HCT116 (cell line): ENCODE measurements around the gene CAPSL. TPM values are rescaled to one million over a fixed set of nuclear protein-coding genes. Genes with fewer than 3 reads are reported as not detected.

Source experiments
- ATAC-seq: fragments of 200-7000 bp; cut with Tn5 transposase; 2 replicates; pipeline ENCODE4 v1.9.1; 2020; ENCODE audit warnings: mild to moderate bottlenecking, moderate library complexity
- BruUV-seq: library from RNA; stranded (reverse); fragments of 400-500 nt; replicated peaks from 2 replicates; lab custom pipeline; 2021; lab: Mats Ljungman, UMichigan
- CTCF ChIA-PET: fragments of 300-600 bp; sonication (Branson Sonifier 250); formaldehyde crosslinking; loops from one replicate; lab custom pipeline; 2021; ENCODE audit warnings: antibody characterized with exemption; lab: Charles Lee
- POLR2A ChIA-PET: fragments of 300-600, 350-600 bp; sonication (Branson Sonifier 250); formaldehyde crosslinking; loops from one replicate; lab custom pipeline; 2021; ENCODE audit warnings: antibody characterized with exemption; lab: Charles Lee
- RAD21 ChIA-PET, 2 experiments: fragments of 300-600 bp; sonication (Branson Sonifier 250); formaldehyde crosslinking; loops; one replicate each; lab custom pipeline; 2023; ENCODE audit warnings: low total read pairs in 2 of 2; ENCODE audit not compliant: uncharacterized antibody in 2 of 2, unreplicated experiment in 2 of 2, low non-redundant PET in 1 of 2; lab: Charles Lee
- DNase-seq: peaks from one replicate; pipeline ENCODE4 v3.0.0-alpha.2; 2010; ENCODE audit warnings: low read depth, low spot score
- H2AFZ ChIP-seq: fragments of 200-600 bp; shearing (Covaris generic), sonication (generic); 2 replicates; pipeline ENCODE4 v1.6.1; 2017; ENCODE audit warnings: low read depth, mixed run types, mixed read lengths, antibody characterized with exemption, low read length; ENCODE audit not compliant: poor library complexity, severe bottlenecking
- H3K27ac ChIP-seq: 2 replicates; pipeline ENCODE4 v1.5.1; 2012; ENCODE audit warnings: low read depth, low read length
- H3K27me3 ChIP-seq: fragments of 200-600 bp; sonication (generic); 2 replicates; pipeline ENCODE4 v1.6.1; 2016; ENCODE audit warnings: mixed run types, low read length, mixed read lengths; ENCODE audit not compliant: insufficient read depth
- H3K36me3 ChIP-seq, 2 experiments: fragments of 200-500 bp in 1 of 2; fragments of 200-600 bp in 1 of 2; sonication (Bioruptor generic) in 1 of 2; sonication (generic) in 1 of 2; 2 replicates each; pipeline versions ENCODE4 v1.5.1 to v1.6.1; 2014 to 2016; ENCODE audit warnings: low read length in 2 of 2, inconsistent platforms in 1 of 2, mixed read lengths in 1 of 2, mixed run types in 1 of 2; ENCODE audit not compliant: insufficient read depth in 2 of 2, control insufficient read depth in 1 of 2
- H3K4me1 ChIP-seq, 2 experiments: fragments of 200-600 bp in 1 of 2; sonication (generic) in 1 of 2; 2 replicates each; pipeline versions ENCODE4 v1.5.1 to v1.6.1; 2012 to 2017; ENCODE audit warnings: low read length in 2 of 2, inconsistent platforms in 1 of 2, mild to moderate bottlenecking in 1 of 2, mixed read lengths in 1 of 2, mixed run types in 1 of 2, moderate library complexity in 1 of 2; ENCODE audit not compliant: insufficient read depth in 2 of 2, control insufficient read depth in 1 of 2
- H3K4me2 ChIP-seq: fragments of 200-600 bp; sonication (generic); 2 replicates; pipeline ENCODE4 v1.6.1; 2017; ENCODE audit warnings: mixed run types, low read length, mixed read lengths
- H3K4me3 ChIP-seq, 2 experiments: fragments of 200-600 bp in 1 of 2; sonication (generic) in 1 of 2; replicated peaks in 1 of 2; 2 replicates each; pipeline ENCODE4 v1.5.1; 2011 to 2016; ENCODE audit warnings: low read length in 2 of 2, control low read depth in 1 of 2, low read depth in 1 of 2, mild to moderate bottlenecking in 1 of 2, mixed read lengths in 1 of 2, mixed run types in 1 of 2
- H3K79me2 ChIP-seq: fragments of 200-600 bp; sonication (generic); 2 replicates; pipeline ENCODE4 v1.6.1; 2017; ENCODE audit warnings: mild to moderate bottlenecking, mixed run types, low read length, moderate library complexity, mixed read lengths; ENCODE audit not compliant: insufficient read depth
- H3K9ac ChIP-seq: fragments of 200-600 bp; sonication (generic); 2 replicates; pipeline ENCODE4 v1.6.1; 2016; ENCODE audit warnings: low read length, mixed read lengths
- H3K9me2 ChIP-seq: fragments of 200-600 bp; sonication (generic), shearing (Covaris generic); 2 replicates; pipeline ENCODE4 v1.6.1; 2017; ENCODE audit warnings: mixed run types, mild to moderate bottlenecking, moderate library complexity; ENCODE audit not compliant: insufficient read depth
- H3K9me3 ChIP-seq, 2 experiments: fragments of 200-500 bp in 1 of 2; fragments of 200-600 bp in 1 of 2; sonication (Bioruptor generic) in 1 of 2; sonication (generic) in 1 of 2; 2 replicates each; pipeline ENCODE4 v1.6.1; 2014 to 2017; ENCODE audit warnings: low read length in 2 of 2, mixed read lengths in 2 of 2, inconsistent platforms in 1 of 2, low read depth in 1 of 2, mild to moderate bottlenecking in 1 of 2, mixed run types in 1 of 2, moderate library complexity in 1 of 2; ENCODE audit not compliant: control insufficient read depth in 1 of 2, insufficient read depth in 1 of 2
- H4K20me1 ChIP-seq: fragments of 200-600 bp; sonication (generic), shearing (Covaris generic); 2 replicates; pipeline ENCODE4 v1.6.1; 2017; ENCODE audit warnings: mixed run types, mild to moderate bottlenecking, moderate library complexity; ENCODE audit not compliant: insufficient read depth
- CTCF ChIP-seq, 3 experiments: fragments of 200-600 bp in 1 of 3; sonication (generic) in 1 of 3; IDR thresholded peaks in 2 of 3; conservative IDR thresholded peaks in 1 of 3; 2 replicates each; pipeline ENCODE4 v1.5.1; 2012 to 2017; ENCODE audit warnings: low read depth in 2 of 3, low read length in 2 of 3, antibody characterized with exemption in 1 of 3, borderline replicate concordance in 1 of 3, control low read depth in 1 of 3, mild to moderate bottlenecking in 1 of 3, mixed read lengths in 1 of 3, mixed run types in 1 of 3, moderate library complexity in 1 of 3; ENCODE audit not compliant: insufficient read depth in 1 of 3
- EGR1 ChIP-seq: IDR thresholded peaks from 2 replicates; pipeline ENCODE4 v1.6.1; 2012; ENCODE audit warnings: low read depth
- ELF1 ChIP-seq: IDR thresholded peaks from 2 replicates; pipeline ENCODE4 v1.6.1; 2012; ENCODE audit warnings: low read depth, borderline replicate concordance
- EZH2phosphoT487 ChIP-seq: fragments of 200-600 bp; IDR thresholded peaks from 2 replicates; pipeline ENCODE4 v1.6.1; 2018; ENCODE audit warnings: antibody characterized with exemption, borderline replicate concordance
- FOSL1 ChIP-seq: IDR thresholded peaks from 2 replicates; pipeline ENCODE4 v1.6.1; 2012; ENCODE audit warnings: low read depth
- JUND ChIP-seq: IDR thresholded peaks from 2 replicates; pipeline ENCODE4 v1.6.1; 2012
- SP1 ChIP-seq: IDR thresholded peaks from 2 replicates; pipeline ENCODE4 v1.6.1; 2012; ENCODE audit warnings: low read depth
- ZFX ChIP-seq: fragments of 450-650 bp; IDR thresholded peaks from 2 replicates; pipeline ENCODE4 v1.6.1; 2017
- intact Hi-C: fragments of 100-400 bp; cut with micrococcal nuclease; formaldehyde crosslinking; loops from 2 replicates; pipeline ENCODE4 v1.10.0; 2022
- total RNA-seq: library from RNA; stranded (reverse); gene quantifications from one replicate; pipeline ENCODE4 v1.2.1, GENCODE V29; 2021; ENCODE audit not compliant: unreplicated experiment

CAPSL gene
- total RNA-seq, 1 experiment from 2014 or later, result not detected

- intact Hi-C loops, result no loop called here
- H3K4me2 ChIP-seq, result peak overlapping the region; percentile 32
- POLR2A ChIA-PET, result no interaction called here
These were observed 54.1 kb downstream of the CAPSL start for GRCh38 chr5:35884191-35884769.

More at GRCh38 chr5:35884191-35884769, 54.1 kb downstream of the CAPSL start:
- Histone ChIP-seq H3K27ac (no peak overlapping the region), H2AFZ (no peak overlapping the region), H3K9me3 (no peaks in the 10 kb centered on the region), H3K4me1 (peaks cover 0 to 10% of the 10 kb centered on the region in 2 experiments; a peak in 2 of 4 replicates), H3K36me3 (no peaks in the 10 kb centered on the region), H3K27me3 (no peaks in the 10 kb centered on the region), H3K9me2 (no peaks in the 10 kb centered on the region), H3K9ac (no peak overlapping the region), H4K20me1 (no peaks in the 10 kb centered on the region), H3K4me3 (no peak overlapping the region), H3K79me2 (no peaks in the 10 kb centered on the region)
- TF ChIP-seq ELF1 (no peak), EZH2phosphoT487 (no peak), SP1 (no peak), EGR1 (no peak), CTCF (IDR thresholded peaks at IDR 0.05 in 2 of 3, conservative IDR thresholded peaks at IDR 0.05 in 1 of 3; ENCODE audit: borderline replicate concordance in 1 of 3, insufficient read depth in 1 of 3, low read depth in 2 of 3, low read length in 2 of 3) (no peak), JUND (0 out of 2 replicates have a peak, but pooled peaks have one; percentile 15), ZFX (no peak), FOSL1 (peak; percentile 20; the same call in 1 of the 2 replicates)
- BruUV-seq, result no TSS peak
- ChIA-PET CTCF (no interaction called here), RAD21 (interaction anchor here in 1 of 2 experiments (0.5 kb wide), 1 partner anchor 41 kb away, joined by 3 read pairs; no protein-coding TSS in a partner anchor)
- DNase-seq (no peak), ATAC-seq (peak; percentile 54)
